ENCODE data around the gene CAST.

- TF ChIP-seq POLR2A (IDR thresholded peaks at IDR 0.05) (no peak), CTCF (IDR thresholded peaks at IDR 0.05) (no peak)
These were observed 25.0 kb upstream of the CAST start for GRCh38 chr5:96637196-96637595.
